DOHH2 (cell line): Measurements from ENCODE around the gene COL4A2.

Experiments
- CTCF ChIP-seq: fragments of 200-600 bp; sonication (generic); IDR thresholded peaks from one replicate; pipeline ENCODE4 v1.5.1; 2014; ENCODE audit warnings: antibody characterized with exemption, mild to moderate bottlenecking, low read depth, low read length; ENCODE audit not compliant: poor library complexity, severe bottlenecking
- EZH2phosphoT487 ChIP-seq: fragments of 200-600 bp; sonication (generic); IDR thresholded peaks from 2 replicates; pipeline ENCODE4 v1.6.1; 2017; ENCODE audit warnings: borderline replicate concordance, mild to moderate bottlenecking, antibody characterized with exemption, low read length, moderate library complexity, mixed read lengths

GRCh38 chr13:110503979-110504499, 197.0 kb downstream of the COL4A2 start:
- TF ChIP-seq CTCF = no peak
- no peak for TF ChIP-seq EZH2phosphoT487
